NCI-H526 (cell line): Measurements from ENCODE around the gene PRR33.
A peak's percentile ranks its signal among the peaks of the same experiment; 100 is the strongest.
"Not testable (repeated sequence)": the region's sequence is repeated elsewhere in the genome, so short reads cannot be mapped to it uniquely, and the experiment has no call there.

Experiments
- DNase-seq, 2 experiments: peaks; one replicate each; lab custom pipeline; 2025; lab: John Stamatoyannopoulos, UW

The PRR33 gene

DNA sequence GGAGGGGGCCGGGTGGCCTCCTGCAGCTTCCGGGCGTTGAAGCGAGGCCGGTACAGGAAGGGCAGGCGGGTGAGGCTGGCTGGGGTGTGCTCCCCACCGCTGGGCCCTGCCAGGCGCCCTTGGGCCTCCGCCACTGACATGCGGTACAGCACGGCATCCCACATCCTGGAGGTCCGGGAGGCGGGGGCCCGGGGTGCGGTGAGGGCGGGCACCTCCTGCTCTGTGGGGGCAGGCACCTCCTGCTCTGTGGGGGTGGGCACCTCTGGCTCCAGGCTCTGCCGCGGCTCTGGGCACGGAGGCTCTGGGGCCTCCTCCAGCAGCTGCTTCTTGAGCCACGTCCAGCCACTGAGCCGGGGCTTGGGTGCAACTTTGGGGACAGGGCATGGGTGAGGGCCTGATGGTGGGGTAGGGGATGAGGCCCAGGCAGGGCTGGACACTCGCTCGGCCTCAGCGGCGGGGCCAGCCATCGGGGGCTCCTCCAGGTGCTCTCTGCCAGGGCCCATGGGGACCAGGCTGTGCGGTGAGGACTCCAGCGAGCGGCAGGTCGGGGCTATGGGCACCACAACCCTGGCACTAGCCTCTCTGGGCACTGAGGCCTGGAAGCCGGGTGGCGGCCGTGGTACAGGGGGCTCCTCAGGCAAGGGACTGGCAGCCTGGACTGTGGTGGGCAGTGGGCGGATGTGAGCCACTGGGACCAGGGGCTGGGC, 2.3 kb downstream of the PRR33 start:
- no peak for DNase-seq

- DNase-seq = no peak
Observed at GRCh38 chr11:1888811-1889210, 2.9 kb downstream of the PRR33 start.

DNA sequence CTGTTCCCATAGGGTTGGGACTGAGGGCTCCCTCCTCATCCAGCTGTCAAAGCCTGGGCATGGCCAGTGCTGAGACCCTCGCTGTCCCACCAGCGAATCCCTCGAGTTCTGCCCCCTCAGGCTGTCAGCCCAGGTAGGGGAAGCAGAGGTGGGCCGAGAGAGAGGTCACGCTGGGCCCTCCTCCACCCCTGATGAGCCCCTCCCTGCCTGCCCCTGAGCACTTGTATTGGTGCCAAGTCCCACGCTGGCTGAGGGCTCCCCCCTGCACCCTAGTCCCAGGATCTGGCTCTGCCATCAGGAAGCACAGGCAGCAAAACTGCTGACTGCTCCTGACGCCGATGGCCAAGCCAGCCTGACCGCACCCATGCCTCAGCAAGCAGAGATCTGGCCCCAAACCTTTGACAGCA, 3.3 kb downstream of the PRR33 start:
- no peak for DNase-seq

DNA sequence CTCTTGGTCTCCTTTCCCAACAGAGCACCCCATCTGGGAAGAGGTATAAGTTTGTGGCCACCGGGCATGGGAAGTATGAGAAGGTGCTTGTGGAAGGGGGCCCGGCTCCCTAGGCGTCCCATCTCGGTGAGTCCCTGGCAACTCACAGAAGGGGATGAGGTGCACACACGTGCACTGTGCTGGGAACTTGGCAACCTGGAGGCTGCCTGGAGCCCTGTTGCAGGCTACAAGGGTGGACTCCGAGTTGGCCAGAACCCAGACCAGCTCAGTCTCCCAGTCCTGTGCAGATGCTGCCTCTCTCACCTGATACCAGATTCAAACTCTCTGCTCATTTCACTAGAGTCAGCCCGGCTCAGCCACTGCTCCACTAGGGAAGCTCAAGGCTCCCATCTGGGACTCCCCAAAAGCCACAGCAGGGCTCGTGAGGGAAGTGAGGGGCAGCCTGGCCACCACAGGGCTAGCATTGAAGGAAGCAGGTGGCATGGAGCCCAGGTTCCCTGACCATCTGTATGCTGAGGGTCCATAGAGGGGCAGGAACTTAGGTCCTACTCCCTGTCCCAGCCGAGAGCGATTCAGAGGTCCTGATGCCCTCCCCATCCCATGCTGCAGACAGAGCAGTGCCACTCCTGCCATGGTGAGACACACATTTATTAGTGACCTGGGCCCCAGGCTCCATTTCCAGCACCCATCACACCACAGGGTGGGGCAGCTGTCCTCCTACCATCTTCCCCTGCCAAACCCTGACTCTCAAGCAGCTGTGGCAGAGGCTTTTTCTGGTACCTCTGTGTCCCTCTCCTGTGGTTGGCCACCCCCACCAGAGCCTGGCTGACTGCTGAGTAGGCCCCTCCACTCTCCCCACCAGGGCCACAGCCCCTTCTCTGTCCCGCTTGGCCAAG, 4.0 kb downstream of the PRR33 start:
- DNase-seq = no peak

GRCh38 chr11:1886551-1886950, 5.1 kb downstream of the PRR33 start:
- not testable (repeated sequence) for DNase-seq

DNA sequence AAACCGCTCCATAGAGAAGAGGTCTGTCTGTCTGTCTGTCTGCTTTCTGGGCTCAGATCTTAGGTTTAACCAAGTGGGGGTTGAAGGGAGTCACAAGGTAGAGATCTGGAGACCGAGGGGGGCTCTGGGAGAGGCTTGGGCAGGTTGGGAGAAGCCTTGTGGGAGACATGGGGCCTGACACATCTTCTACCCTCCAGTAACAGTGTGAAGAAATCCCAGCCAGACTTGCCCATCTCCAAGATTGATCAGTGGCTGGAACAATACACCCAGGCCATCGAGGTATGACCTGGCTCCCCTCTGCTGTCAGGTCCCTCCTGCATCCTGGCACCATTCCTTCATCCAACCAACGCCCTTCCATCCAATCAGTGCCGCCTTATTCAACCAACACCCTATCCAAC, 7.4 kb downstream of the PRR33 start:
- no peak for DNase-seq

- no peak for DNase-seq
Observed at GRCh38 chr11:1883346-1884302, 8.1 kb downstream of the PRR33 start.

- peak; percentile 46 to 93 for DNase-seq
Observed at GRCh38 chr11:1882265-1883238, 9.1 kb downstream of the PRR33 start.

- no peak for DNase-seq
Observed at GRCh38 chr11:1881442-1882264, 10.0 kb downstream of the PRR33 start.

DNA sequence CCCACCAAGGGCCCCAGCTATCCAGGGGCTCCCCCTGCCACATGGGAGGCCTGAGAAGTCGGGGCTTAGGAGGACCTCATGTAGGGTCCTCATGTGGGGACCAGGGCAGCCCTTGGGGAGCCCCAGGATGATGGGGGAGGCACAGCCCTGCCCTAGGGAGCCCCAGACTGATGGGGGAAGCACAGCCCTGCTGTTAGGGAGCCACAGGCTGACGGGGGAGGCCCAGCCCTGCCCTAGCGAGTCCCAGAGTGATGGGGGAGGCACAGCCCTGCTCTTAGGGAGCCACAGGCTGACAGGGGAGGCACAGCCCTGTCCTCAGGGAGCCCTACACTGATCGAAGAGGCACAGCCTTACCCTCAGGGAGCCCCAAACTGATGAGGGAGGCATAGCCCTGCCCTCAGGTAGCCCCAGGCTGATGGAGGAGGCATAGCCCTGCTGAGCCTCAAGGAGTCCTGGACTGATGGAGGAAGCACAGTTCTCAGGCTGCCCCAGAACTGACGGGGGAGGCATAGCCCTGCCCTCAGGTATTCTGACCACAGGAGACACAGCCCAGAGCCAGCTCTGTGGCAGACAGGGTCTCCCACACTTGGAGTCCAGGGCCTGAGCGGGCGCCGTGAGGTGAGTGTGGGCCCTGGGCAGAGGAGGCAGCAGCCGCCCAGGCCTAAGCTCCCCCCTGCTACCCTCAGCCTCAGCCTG, 10.8 kb downstream of the PRR33 start:
- DNase-seq = no peak

GRCh38 chr11:1879941-1880720, 11.6 kb downstream of the PRR33 start:
- DNase-seq = no peak

DNA sequence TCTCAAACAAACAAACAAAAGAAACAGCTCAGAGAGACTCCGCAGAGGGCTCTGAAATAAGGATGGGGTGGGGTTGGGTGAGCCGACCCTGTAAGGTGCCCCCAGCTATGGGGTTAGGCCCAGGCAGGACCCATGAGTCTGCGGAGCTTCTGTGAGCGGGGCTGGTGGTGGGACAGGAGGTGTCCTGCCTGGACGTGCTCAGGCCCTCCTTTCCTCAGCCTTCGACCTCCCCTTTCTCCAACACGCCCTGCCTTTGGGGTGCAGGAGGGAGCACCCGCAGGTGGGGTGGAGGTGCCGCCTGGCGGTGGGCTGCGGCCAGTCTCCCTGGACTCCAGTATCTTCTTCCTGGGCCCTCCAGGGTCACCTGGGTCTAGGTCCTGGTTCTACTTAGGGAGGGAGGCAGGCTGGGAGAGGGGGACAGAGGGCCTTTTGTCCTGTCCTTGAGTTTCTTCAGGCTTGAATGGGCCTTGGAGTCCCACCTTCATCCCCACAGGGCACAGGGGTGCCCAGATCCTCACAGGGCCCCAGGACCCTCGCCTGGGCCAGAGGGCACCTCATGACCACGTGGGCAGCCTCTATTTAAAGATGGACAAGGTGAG, 12.3 kb downstream of the PRR33 start:
- no peak for DNase-seq

- no peak for DNase-seq
Observed at GRCh38 chr11:1878137-1879031, 13.3 kb downstream of the PRR33 start.

- DNase-seq = no peak
Observed at GRCh38 chr11:1877211-1878136, 14.2 kb downstream of the PRR33 start.

GRCh38 chr11:1876361-1877063, 15.2 kb downstream of the PRR33 start:
- peak in 1 of 2 experiments; percentile 67 for DNase-seq
